NCI-H128 (cell line): ENCODE data around the gene DMAP1.

Experiments
- DNase-seq: peaks from one replicate; lab custom pipeline; 2025; ENCODE audit not compliant: unreplicated experiment; lab: John Stamatoyannopoulos, UW

DMAP1 gene

GRCh38 chr1:44228218-44228617 lies 14.9 kb downstream of the DMAP1 start:
- DNase-seq: no peak

DNA sequence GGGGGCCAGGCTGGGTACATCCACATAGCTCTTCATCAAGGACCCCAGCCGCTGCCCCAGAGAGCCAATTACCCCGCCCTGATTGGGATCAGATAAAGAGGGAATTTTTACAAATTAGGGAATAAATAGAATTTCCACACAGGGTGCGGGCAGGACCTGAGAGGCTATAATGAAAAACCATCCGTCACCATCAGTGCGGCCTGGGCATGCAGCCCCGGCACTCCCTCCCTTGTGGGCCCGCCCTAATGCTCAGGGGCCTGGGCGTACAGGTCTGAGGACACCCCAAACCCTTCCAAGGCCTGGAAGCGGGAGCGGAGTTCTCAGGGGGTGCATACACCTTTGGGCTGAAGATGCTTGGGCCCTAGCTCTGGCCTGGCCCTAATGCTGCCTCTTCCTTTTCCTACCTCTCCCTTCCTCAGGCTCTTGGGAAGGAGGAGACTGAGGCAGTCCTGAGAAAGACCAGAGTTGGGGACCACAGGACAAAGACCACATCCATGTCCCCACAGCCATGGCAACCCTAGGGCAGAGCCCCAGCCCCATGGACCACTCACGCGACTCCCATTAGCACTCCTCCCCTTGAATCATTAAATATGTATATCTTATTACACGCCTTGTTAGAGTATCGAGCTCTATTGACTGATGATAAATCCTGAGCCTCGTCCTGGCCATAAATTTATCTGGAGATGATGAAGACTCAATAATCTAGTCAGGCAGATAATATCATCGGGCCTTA lies 16.3 kb downstream of the DMAP1 start:
- no peak for DNase-seq

- no peak for DNase-seq
Observed at GRCh38 chr1:44230796-44231195, 17.5 kb downstream of the DMAP1 start.

DNA sequence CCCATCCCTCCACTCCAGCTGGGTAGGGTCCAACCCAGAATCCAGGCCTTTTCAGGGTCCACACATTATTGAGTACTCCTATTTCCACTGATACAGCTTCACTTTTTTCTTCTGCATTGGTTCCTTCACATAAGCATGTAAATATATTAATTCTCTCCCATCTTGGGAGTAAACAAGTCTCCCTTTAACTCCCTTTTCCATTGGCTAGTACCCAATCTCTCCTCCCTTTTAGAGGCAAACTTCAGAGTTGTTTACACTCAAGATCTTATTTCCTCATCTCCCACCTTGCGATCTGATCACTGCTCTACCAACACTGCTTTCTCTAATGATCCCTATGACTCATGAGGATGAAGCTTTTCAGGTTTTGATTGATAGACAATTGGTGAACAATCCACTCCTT lies 20.3 kb downstream of the DMAP1 start:
- DNase-seq: no peak

DNA sequence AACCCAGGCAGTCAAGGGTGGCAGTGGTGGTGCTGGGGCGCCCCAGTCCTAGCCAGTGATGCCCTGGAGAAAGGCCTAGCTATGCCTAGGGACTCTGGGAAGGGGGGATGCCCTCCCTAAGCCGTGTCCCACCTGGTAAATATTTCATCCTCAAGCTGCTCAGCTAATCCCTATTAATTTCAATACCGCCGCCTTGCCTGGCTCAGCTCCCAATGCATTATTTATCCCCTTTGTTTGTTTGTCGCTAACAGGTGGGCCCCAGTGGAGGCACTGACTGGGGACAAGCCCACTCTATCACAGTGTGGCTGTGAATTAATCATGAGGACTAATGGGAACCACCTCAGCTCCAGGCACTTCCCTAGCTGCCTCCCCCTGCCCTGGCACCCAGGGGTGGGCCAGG lies 22.5 kb downstream of the DMAP1 start:
- DNase-seq: no peak

- DNase-seq: no peak
Observed at GRCh38 chr1:44236490-44237272, 23.4 kb downstream of the DMAP1 start.

- DNase-seq: no peak
Observed at GRCh38 chr1:44237721-44238457, 24.6 kb downstream of the DMAP1 start.

DNA sequence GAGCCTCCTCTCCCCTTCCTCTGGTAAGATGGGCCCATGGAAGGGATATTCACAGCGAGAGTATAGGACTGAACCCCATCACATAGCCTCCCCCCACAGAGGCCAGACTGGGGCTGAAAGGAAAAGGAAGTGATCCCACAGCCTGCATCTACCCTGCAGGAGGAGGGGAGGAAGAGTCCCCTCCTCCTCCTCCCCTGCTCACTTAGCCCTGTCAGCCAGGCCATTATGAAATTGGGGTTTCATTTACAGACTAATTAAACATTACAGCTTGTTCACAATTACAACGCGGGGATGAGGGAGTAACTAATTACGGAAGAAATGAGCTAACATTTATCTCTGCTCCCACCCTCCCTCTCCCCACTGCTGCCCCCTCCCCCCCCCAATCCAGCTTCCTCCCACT lies 25.4 kb downstream of the DMAP1 start:
- no peak for DNase-seq

- no peak for DNase-seq
Observed at GRCh38 chr1:44239331-44239960, 26.2 kb downstream of the DMAP1 start.

GRCh38 chr1:44239961-44240371 lies 26.7 kb downstream of the DMAP1 start:
- no peak for DNase-seq

DNA sequence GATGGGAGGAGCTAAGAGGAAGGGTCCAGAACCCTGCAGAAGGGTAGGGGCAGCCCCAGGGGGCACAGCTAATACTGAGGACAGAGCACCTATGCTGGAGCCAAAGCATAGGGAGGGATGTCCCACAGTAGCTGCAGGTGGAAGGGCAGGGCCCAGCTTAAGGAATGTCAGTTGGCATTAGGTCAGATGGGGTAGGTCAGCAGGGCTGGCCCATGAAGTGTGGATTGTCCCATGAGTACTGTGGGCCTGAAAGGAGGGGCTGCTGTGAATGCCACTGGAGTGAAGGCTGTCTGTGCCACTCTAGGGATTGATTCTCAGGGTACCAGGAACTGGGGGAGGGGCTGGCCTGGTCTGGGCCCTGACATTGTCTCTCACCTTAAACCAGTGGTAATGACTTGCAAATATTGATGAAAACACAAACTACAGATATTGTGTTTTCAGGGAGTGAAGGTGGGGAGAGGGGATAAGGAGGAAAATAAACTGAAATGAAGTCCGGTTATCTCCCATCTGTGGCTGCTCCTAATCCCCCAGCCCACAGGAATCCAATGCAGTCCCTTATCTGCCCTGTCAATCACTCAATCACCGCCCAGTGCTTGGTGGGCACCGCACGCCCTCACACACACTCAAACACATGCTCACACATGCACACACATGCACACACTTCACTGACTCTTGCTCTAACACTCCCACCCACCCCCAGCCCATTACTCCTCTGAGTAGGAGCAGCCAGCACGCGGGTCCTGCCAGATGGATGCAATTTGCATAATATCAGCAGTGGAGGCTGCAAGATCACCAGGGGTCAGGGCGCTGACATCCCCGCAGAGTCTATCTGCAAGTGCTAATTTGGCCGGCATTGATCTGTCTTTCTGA lies 27.8 kb downstream of the DMAP1 start:
- no peak for DNase-seq

- DNase-seq: no peak
Observed at GRCh38 chr1:44242746-44243145, 29.5 kb downstream of the DMAP1 start.

GRCh38 chr1:44243782-44244495 lies 30.7 kb downstream of the DMAP1 start:
- DNase-seq: no peak

GRCh38 chr1:44244986-44245385 lies 31.7 kb downstream of the DMAP1 start:
- DNase-seq: no peak

- DNase-seq: no peak
Observed at GRCh38 chr1:44246806-44247205, 33.5 kb downstream of the DMAP1 start.

DNA sequence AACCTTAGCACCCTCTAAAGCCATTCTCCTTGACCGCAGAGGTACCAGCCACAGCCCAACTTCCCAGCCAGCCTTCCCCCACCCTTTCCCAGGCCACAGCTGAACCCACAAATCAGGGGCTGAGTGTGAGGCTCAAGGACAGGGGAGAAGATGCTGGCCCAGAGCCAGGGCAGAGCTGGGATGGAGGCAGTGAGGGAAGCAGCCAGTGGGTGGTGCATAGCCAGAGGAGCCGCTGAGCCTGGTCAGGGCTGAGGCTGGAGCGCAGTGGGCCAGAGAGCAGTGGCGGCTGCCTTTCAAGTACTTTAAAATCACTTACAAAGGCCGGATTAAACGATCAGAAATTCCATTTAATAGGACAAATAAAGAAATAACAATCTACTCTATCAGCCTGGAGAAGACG lies 36.3 kb downstream of the DMAP1 start:
- no peak for DNase-seq

DNA sequence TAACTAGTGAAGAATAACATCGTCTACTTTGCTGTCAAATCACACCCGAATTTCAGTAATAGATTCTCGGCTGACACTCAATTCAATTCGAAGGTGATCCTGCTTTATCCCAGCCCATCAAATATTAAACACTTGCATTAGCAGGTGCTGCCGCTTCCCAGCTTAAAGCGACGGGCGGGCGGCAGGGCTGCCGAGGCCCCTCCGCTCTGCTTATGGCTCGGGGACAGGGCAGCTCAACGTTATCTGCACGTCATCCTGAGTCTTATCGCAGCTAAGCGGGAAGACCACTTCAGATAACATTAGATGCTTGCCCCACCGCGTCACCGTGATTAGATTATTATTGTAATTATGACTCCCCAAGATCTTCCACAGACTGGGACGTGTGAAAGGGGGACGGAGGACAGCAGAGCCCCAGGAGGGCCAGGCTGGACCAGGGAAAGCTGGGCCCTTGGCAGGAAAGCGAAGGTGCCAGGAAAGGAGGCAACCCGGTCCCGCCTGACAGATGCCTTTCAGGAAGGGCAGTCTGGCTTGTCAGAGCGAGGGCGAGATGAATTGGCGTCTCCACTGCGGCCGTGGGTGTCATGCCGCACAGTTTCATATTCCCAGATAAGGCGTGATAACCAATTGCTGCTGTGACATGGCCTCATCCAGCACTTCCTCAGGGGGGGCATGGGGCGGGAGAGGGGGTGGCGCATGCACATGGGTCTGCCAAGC lies 37.0 kb downstream of the DMAP1 start:
- no peak for DNase-seq

DNA sequence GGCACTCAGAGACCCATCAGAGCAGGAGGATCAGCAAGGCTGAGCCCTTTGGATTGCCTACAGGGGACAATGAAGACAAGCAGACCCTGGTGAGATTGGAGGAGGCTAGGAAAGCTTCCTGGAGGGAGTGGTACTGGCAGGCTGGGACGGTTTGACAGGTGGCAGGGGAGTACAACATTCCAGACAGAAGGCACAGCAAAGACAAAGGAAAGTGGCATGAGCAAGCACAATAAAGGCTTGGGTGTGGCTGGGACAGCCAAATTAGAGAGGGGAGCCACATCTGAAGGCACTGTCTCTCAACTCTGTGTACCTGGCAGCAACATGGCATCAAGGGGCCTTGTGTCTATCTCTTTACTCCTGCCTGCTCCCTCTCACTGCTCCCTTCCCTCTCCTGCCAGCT lies 38.2 kb downstream of the DMAP1 start:
- no peak for DNase-seq

- DNase-seq: no peak
Observed at GRCh38 chr1:44251989-44252671, 38.9 kb downstream of the DMAP1 start.
